NCI-H2227 (cell line): Measurements from ENCODE around the gene PGAP1.

Experiments used
- DNase-seq: peaks from one replicate; lab custom pipeline; 2025; ENCODE audit not compliant: unreplicated experiment; lab: John Stamatoyannopoulos, UW

Gene PGAP1

DNA sequence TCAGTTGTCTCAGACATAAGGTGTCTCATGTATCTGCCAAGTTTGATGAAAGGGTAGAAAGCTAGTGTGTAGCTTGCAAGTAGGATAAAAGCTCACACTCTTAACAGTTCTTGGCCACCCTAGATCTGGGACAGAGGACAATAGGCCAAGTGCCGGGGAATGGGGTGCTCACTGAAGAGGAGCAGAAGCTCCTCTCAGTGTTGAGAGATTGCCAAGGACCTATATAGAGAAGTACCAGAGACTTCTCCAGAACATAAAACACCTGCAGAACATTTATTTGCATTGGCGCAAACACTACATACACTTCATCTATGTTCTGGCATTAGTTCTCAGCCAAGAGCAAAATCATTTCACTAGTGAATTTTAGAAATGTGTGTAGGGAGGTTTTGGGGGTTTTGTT is 124.1 kb downstream of the PGAP1 start:
- no peak for DNase-seq

DNA sequence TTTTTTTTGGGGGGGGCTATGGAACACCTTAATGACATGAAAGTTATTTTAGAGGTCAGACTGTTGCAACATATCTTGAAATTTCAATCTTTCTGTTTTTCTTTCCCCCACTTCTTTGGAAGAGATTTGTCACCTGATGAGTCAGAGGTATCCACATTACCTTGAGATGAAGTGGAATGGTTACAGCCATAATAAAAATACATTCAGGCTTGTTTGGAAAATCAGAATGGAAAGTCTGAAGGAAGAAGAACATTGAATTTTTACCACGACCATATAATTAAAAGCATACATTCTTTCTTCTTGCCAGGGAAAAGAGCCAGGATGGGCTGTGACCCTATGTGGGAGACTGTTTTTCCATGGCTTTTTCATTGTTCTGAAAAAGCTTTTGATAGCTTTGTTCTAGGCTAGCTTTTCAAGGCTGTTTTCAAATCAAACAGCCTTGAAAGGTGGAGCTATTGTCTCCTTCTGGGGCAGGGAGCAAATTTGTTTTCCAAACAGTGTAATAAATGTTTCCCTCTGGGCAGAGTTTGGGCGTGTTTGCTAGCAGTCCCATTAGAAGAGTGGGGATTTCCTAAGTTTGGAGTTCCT is 124.7 kb downstream of the PGAP1 start:
- no peak for DNase-seq

DNA sequence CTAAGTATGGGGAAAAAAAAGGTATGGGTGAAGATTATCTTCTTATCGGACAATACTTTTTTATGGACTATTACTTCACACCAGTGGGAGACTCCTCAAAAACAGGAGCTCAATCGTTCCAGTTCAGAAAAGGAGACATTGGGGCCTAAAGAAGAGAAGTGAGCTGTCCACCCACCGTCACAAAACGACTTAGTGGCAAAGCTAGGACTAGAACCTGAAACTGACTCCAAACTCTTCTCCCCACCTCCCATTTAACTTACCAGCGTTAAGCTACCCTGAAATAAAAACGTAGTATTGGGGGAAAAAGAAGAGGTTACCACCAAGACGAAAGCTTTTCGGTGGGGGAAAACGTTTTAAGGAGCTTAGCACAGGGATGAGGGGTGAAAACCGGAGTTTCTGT is 127.5 kb downstream of the PGAP1 start:
- DNase-seq, result no peak

DNA sequence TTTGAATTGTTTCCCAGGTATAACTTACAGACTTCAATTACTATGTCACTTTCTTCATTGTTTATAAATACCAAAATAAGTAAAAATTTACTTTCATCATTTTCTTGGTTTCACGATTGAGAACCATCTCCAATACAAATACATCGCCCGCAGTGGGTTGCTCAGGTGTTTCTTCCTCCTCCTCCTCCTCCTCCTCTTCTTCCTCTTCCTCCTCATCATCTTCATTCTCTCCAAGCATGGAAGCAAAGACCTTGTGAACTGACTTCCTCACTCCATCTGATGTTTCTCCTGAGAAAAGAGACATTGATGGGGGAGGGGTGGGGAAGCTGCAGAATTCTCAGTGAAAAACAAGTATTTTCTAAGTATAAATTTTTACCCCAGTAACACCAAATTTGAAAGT is 133.6 kb downstream of the PGAP1 start:
- no peak for DNase-seq

DNA sequence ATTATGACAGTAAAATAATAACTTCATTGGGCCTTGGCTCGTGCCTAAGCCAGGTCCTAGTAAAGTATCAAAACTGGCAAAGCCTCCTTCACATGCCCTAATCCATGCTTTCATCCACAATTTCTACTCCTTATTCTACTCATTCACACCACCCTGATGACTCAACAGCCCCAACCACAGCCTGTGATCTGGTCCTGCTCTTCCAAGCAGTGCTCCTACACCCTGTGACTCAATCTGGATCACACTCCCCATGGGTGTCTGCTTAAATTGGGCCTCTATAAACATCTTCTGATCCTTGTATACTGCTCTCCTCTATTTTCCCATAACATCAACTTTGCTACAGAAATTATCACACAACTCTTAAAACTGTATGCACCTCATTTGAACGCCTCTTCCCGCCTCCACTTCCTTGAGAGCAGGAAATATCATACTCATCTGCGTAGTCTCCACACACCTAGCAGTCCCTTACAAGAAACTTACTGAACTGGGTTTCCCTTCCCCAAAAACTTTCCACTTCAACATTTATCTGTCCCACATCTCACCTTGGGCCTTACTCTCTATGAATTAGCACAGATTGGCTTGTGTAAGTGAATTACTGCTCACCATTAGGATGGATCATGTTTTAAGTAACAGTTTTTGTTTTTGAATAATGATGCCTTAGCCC is 142.9 kb downstream of the PGAP1 start:
- DNase-seq, result no peak
